HG03159 (cell line): ENCODE results near the gene LIMCH1.
"Not testable (repeated sequence)": the region's sequence is repeated elsewhere in the genome, so short reads cannot be mapped to it uniquely, and the experiment has no call there.

Source experiments
- ATAC-seq: cut with Tn5 transposase; IDR thresholded peaks from one replicate; pipeline ENCODE4 v1.9.1; 2021; ENCODE audit warnings: mild to moderate bottlenecking, moderate library complexity; ENCODE audit not compliant: unreplicated experiment

The LIMCH1 gene

DNA sequence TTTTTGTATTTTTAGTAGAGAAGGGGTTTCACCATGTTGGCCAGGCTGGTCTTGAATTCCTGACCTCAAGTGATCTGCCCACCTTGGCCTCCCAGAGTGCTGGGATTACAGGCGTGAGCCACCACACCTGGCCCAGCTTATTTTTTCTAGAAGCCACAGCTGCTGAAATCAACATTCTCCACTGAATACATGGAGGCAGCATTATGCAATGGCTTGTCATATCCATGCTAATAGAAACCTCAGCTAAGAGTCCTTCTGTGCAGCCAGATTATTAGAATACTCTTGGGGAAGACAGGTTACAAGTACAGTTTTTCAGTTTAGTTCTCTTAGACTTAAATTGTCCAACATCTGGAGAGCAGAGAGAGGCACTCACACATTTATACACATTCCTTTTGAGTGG is 104.8 kb downstream of the LIMCH1 start:
- not testable (repeated sequence) for ATAC-seq

DNA sequence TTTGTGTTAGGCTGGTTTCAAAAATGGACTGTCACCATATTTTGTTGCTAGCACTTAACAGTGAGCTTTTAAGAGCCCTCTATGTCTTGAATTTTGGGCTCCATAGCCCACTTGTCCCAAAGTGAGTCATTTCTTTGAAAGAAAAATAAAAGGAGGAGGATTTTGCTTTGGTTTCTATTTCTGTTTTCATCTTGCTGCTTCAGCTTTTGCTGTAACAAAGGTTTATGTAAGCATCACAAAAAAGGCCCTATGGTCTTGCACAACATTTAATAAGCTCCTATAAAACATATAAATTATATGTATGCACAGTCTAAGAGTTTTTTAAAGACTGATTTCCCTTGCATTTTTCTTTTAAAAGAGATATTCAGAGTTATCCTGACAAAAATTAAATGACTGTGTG is 105.4 kb downstream of the LIMCH1 start:
- ATAC-seq, result no peak

DNA sequence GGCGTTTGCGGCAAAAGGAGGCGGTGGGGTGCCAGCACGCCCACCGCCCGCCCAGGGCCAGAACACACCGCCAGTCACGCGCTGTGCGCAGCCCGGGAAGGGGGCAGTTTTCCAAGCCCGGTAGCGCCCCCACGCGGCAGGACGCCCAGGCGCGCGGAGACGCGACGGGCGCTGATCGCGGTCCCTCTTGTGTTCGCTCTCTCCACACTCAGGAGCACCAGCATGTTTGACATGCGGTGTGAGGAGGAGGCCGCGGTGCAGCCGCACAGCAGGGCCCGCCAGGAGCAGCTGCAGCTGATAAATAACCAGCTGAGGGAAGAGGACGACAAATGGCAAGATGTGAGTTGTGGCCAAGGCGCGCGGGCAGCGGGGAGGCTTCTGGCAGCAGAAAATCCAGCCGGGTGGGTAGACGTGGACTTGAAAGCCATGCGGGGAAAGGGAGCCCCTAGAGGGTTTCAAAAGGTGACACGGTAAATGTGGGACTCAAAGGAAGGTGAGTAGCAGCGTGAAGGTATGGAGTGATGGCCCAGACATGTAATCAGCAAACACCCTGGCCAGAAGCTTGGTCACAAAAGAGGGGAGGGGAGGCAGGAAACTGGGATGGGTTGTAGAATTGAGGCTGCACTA is 106.4 kb downstream of the LIMCH1 start:
- ATAC-seq, result no peak

DNA sequence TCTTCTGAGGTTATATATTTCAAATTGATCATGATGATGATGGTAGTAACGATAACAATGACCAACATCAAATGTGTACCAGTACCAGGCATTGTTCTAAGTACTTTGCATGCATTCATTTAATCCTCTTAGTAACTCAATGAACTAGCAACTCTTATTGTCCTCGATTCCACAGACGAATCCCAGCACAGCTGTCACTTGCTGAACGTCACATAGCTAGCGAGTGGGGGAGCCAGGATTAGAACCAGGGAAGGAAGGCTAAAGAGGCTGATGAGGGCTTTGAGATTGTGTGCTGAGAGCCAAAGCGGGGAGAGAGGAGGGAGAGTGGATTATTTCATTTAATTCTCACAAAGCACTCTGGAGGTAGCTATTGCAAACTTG is 106.9 kb downstream of the LIMCH1 start:
- no peak for ATAC-seq

DNA sequence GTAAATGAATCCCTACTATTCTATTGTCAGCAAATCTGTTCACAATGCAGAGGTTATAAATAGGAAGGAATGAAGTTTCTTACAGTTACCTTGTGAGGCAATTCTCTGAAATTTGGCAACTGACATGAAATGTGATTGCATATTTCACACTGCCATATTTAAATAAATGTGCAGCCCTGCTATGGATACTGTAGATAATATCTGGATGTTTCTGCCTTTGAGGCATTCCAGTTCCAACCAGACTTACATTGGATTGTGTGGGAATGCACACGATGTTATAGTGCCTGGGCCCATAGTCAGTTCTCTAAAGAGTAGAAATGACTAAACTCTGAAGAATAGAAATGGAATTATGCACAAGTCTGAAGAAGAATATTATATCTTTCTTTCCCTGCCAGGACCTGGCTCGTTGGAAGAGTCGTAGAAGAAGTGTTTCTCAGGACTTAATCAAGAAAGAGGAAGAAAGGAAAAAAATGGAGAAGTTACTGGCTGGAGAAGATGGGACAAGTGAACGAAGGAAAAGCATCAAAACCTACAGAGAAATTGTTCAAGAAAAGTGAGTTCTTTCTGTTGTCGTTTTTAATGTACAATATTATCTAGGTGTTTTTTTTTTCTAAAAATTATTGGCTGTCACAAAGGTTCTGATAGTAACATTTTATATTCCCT is 107.9 kb downstream of the LIMCH1 start:
- ATAC-seq, result no peak

DNA sequence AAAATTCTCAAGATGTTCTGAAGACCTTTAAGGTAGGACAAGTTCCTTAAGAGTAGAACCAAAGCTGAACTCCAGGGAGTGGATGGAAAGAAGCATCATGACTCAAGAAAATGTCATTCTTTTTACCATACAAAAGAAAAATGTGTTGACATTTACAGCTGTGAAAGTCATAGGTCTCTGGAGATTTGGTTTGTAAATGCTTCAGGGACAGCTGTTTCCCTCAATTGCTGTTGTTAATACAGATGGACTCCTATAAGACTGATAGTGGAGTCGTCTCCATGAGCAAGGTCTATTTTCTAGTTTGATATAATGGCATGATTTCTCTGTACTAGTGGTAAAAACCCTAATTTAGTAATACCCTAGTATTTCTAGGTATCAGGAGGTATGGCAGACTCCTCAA is 108.9 kb downstream of the LIMCH1 start:
- ATAC-seq, result no peak

DNA sequence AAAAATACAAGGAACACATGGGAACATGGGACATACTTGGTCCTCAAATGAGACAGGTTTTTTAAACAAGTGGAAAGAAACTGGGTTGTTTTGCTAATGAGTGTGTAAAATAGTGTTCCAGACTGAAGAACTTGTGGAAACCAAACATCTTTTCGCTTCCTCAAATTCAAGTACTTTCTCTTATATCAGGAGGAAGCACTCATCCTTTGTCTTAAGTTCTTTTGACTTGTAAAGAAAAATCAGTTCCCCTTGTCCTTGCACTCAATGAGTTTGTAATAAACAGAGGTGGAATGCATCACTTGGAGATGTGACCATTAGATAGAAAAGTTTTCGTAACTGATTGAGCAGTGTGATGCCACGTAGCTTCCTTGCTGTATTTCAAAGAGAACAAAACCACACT is 109.4 kb downstream of the LIMCH1 start:
- ATAC-seq, result no peak

DNA sequence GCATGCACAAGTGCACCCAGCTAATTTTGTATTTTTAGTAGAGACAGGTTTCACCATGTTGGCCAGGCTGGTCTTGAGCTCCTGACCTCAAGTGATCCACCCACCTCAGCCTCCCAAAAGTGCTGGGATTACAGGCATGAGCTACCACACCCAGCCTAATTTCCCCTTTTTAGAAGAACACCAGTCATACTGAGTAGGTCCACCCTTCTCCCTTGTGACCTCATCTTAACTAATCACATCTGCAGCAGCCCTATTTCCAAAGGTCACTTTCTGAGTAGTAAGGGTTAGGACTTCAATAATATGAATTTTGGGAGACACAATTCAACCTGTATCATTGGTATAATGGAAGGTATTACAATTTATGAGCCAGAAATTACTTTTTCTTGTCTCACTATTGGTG is 113.2 kb downstream of the LIMCH1 start:
- not testable (repeated sequence) for ATAC-seq

DNA sequence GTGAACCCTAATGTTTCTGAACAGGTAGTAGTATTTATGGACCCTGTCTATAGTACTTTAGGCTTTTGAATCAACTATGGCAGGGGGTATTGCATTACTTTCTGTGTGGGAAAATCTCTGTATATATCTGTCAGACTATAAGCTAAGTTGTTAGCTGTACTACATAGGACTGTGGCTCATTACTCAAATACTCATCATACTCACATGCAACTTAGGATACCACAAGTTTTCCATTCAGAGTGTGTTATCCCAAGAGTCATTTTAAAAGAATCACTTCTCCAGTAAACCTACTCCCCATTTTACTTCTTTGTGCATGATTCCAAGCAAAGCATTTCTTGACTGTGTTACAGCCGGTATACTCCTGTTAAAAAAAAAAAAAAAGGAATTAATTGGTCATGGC is 115.0 kb downstream of the LIMCH1 start:
- no peak for ATAC-seq

DNA sequence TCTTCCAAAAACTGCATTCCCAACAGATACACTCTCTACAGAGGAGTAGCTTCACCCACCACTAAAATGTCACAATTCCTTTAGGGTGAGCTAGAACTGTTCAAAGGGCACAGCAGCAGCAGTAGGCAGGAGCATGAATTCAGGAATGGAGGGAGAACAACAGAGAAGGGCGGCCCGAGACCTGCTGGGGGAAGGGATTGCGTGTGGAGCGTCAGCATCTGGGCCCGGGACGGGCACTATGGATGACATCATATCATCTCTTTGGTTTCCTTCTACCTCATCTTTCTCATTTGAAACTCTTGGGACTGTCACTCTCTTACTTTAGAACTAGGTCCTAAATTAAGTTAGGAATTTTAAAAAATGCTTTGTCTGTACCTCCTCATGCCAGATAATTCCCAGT is 115.6 kb downstream of the LIMCH1 start:
- no peak for ATAC-seq

DNA sequence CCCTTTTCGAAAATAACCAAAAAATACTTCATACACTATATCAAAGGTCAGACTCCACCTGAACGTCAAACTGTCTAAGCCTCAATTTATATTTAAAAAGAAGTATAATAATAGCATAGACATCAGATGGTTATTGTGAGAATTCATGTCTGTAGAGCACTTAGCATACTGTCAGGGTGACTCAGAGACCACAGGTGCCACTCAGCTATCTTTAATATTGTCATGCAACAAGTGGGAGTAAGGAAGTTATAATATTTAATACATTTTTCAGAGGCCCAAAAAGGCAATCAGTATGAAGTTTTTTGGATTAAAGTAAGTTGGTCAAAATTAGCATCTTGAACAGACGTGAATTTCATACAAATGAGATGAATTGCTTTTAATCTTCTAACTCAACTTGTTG is 117.2 kb downstream of the LIMCH1 start:
- ATAC-seq, result no peak

DNA sequence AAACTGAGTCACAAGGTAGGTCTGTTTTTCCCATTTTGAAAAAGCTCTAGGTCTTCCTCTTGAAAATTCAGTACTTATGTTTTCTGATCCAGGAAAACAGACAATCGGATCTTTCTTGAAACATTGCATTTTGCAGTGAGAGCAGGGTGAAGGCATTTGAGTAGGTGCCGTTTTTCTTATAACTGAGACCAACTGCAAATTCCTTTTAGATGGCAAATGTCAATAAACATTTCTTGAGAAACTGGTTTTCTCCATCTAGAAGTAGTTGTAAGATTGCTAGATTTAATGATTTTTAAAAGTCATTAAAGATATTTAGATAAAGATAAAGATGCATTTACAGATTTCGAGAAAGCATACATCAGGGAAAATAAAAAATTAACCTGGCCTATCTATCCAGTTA is 118.1 kb downstream of the LIMCH1 start:
- ATAC-seq, result no peak

DNA sequence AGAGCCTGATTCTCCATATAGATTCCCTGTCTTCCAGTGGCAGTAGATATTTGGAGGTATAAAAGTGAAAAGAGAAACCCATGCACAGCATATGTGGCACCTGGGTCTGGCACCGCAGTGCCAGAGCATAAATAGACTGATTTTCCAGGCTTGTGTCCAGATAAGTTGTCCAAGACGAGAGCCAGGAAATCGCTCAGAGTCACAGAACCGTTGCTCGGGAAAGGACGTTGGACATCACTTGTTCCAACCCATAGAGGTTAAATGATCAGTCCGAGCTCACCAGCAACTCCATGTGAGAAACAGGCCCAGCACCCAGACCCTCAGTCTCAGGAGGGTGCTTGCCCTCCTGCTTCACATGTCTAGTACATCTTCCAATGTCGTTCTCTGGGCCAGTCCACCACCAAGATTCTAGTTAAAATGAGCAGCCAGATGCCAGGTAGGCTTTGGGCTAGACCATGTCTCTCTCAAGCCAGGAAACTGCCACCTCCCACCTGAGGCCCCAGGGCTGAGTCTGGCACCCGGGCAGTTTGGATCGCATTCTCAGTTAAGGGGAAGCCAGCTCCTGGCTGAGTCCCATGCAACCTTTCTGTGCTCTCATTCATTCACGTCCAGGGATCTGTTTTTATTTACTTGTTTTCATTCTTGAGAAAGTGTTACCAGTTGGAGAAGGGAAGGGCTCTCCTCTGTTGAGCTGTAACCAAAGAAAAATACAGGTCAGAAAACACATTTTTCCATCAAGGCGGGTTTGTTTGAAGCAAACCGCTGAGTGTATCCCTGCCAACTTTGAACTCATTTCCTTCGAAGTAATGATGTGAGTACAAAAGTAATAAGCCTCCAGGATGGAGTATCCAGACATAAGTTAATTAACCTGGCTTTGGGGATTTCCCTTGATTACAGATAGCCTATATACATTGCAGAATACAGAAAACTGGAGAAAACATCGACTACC is 118.9 kb downstream of the LIMCH1 start:
- no peak for ATAC-seq

DNA sequence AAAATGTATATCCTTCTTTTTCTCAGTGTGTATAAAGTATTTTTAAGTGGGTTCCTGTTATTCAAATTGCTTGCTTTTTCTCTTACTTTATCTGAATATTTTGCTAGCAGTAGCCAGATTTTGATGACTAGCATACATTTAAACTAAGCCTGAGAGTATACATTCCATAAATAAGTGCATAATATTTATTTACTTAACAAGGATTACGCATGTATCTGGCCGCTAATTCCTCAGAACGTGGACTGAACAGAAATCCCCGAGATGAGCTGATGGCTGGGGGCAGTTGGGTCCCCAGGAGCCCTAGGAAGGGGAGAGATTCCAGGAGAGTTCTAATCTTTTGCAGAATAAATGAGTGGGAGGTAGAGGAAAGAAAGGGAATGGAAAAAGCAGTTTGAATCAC is 119.6 kb downstream of the LIMCH1 start:
- no peak for ATAC-seq

DNA sequence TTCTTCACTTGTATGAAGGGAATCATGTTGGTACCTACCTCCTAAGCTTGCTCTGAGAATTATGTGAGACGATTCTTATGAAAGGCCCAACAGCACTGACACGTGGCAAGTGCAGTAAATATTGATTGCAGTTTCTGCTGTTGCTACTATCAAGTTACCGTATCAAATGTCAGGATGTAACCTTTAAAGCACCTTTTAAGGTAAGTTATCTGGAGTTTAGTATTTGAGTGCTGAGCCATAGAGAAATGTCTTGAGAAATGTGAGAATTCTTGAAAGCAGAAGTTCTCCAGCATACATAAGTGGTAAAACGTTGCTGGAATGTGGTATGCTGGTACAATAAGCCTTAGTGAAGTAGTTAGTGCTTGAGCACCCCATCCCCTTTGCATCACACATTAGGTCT is 120.2 kb downstream of the LIMCH1 start:
- no peak for ATAC-seq

DNA sequence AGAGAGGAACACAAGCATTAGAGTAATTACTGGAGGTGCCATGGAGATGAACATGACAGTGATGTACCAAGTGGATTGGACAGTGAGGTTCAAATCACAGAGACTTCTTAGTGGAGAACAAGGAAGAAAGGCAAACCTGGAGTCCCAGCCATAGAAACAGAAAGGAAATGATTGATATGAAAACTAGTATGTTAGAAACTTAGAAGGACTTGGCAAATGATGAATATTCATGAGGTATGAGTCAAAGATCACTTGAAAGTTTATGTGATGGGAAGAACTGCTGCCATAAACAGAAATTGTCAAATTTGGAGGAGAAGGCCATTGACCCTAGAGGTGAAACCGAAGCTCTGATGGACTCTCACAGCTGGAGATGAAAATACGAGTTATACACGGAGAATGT is 122.4 kb downstream of the LIMCH1 start:
- ATAC-seq, result no peak

DNA sequence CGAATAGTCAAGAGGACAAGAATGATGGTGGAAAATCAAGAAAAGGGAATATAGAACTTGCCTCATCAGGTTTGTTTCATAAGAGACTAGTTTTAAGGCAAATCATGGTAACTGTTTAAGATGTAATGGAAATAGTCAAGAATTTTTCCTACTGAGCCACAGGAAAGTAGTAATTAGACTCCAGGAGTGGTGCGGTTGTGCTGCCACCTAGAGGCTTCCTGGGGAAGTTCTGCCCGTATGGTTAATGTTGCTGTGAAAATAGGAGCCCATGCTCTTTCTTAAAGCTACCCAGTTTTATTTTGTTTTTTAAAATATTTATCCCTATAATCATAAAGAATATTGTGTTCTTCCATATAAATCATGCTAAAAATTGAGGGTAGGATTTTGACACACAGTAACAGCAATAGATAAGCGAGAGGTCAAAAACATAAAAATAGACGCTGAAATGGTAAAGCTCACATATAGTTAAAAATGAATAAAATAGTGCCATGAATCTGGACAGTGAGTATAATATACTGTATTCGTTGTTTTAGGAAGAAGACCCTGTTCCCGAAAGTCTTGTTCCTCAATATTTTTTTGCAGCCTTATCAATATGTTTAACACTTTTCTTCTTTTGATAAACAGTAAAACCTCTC is 123.6 kb downstream of the LIMCH1 start:
- peak; percentile 74 for ATAC-seq

DNA sequence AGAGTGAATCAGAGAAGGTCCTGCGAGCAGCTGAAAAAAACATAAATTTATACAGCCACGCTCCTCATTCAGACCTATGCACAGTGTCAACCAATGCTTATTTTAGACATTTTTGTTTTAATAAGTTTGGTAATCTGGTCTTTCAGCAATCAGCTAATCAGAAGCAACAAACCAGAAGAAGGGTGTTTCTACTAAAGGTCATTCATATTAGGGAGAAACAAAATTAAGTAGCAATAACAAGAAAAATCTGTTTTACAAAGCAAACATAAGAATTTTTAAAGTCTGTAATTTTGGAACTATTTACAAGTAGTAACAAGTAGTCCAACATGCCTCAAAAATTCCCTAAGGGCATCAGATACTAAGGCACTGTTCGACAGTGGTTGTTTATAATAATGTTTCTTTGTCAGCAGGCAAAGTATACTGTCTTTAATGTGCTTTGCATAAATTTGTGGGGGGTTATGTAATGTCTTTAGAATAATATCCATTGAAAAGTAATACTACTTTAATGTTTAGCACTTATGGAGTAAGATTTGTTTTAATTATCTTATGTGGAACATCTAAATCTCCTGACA is 127.8 kb downstream of the LIMCH1 start:
- no peak for ATAC-seq

DNA sequence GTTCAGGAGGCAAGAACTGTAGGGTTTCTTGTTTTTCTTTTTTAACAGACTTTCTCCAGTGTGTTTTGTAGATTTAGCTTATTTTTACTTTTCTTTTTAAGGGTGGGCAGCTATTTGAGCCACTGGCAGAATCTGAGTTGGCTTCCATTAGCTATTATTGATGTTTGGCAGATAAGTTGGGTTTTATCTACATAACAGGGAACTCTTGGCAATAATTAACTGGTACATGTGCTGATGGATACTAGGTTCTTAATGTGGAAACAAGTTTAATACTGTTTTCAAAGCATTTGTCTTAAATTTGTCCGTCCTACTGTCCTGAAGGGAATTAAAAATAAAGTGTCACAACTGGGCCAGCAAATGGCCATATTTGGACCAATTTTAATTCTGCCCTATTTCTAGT is 130.1 kb downstream of the LIMCH1 start:
- ATAC-seq, result no peak

DNA sequence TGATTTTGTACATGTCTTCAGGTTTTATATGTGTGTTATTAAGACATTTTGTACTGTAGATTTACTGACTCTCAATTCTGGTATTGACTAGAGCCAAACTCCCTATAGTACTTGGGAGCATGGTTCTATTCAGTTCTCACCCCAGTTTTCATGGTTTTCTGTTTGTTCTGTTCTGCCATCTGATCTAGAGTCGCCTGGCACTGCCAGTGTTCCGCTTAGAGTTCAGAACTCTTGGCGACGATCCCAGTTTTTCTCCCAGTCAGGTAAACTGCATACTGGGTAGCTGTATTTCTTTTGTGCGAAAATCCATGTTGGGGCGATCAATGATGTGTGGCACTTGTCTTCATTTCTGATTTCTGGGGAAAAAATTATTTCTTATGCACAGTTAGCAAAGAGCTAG is 132.6 kb downstream of the LIMCH1 start:
- ATAC-seq, result no peak

DNA sequence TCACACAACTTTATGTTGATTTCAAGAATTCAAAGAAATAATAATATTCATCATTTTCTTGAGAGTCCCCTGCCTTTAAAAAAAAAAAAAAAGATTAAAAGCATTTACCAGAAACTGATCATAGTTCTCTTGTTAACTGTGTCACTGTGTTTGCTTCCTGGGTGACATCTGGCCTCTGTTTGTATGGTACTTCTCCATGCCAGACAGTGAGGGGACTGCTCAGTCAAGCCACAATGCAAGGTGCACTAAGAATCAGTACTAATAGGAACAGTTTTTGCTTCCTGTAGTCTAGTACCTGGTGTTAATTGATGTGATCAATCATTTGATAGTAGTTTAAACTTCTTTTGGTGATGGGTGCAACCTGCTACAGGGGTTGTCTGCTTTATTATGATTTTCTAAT is 133.0 kb downstream of the LIMCH1 start:
- no peak for ATAC-seq
